ENCODE data around the gene SETD1A. TPM values are rescaled to one million over a fixed set of nuclear protein-coding genes. Genes with fewer than 3 reads are reported as not detected.

Gene SETD1A
- total RNA-seq, 1 donor from 2014 or later = 7.4 TPM

GRCh38 chr16:30991052-30991451 is 33.5 kb downstream of the SETD1A start:
- Histone ChIP-seq H3K4me3 (no peak overlapping the region), H3K27me3 (ENCODE audit: low read depth) (no peaks in the 10 kb centered on the region), H3K9me3 (replicated peaks) (no peaks in the 10 kb centered on the region), H3K36me3 (no peaks in the 10 kb centered on the region), H3K27ac (replicated peaks) (no peak overlapping the region), H3K4me1 (peaks cover 7% of the 10 kb centered on the region)
- intact Hi-C loops (cut with micrococcal nuclease) = no loop called here
- TF ChIP-seq CTCF (IDR thresholded peaks at IDR 0.05; ENCODE audit: borderline replicate concordance) = no peak
- no peak for DNase-seq

GRCh38 chr16:30992276-30992780 is 34.8 kb downstream of the SETD1A start:
- Histone ChIP-seq H3K4me1 (peaks cover 18% of the 10 kb centered on the region), H3K4me3 (no peak overlapping the region), H3K9me3 (replicated peaks) (no peaks in the 10 kb centered on the region), H3K27me3 (ENCODE audit: low read depth) (no peaks in the 10 kb centered on the region), H3K36me3 (no peaks in the 10 kb centered on the region), H3K27ac (replicated peaks) (no peak overlapping the region)
- no peak for TF ChIP-seq CTCF (IDR thresholded peaks at IDR 0.05; ENCODE audit: borderline replicate concordance)
- intact Hi-C loops (cut with micrococcal nuclease) = no loop called here
- DNase-seq = no peak

- DNase-seq = no peak
- Histone ChIP-seq H3K4me3 (no peak overlapping the region), H3K36me3 (no peaks in the 10 kb centered on the region), H3K4me1 (peaks cover 24% of the 10 kb centered on the region), H3K27me3 (ENCODE audit: low read depth) (no peaks in the 10 kb centered on the region), H3K27ac (replicated peaks) (no peak overlapping the region), H3K9me3 (replicated peaks) (no peaks in the 10 kb centered on the region)
- TF ChIP-seq CTCF (IDR thresholded peaks at IDR 0.05; ENCODE audit: borderline replicate concordance) = no peak
- intact Hi-C loops (cut with micrococcal nuclease) = no loop called here
Measured at GRCh38 chr16:30992931-30993816, 35.6 kb downstream of the SETD1A start.

GRCh38 chr16:30995927-30996323 is 38.4 kb downstream of the SETD1A start:
- intact Hi-C loops (cut with micrococcal nuclease) = no loop called here
- no peak for TF ChIP-seq CTCF (IDR thresholded peaks at IDR 0.05; ENCODE audit: borderline replicate concordance)
- H3K4me1 ChIP-seq = peaks cover 21% of the 10 kb centered on the region
- no peaks in the 10 kb centered on the region for H3K27me3 ChIP-seq (ENCODE audit: low read depth)
- no peaks in the 10 kb centered on the region for H3K36me3 ChIP-seq
- peak overlapping the region; percentile 67 for H3K27ac ChIP-seq (replicated peaks)
- no peaks in the 10 kb centered on the region for H3K9me3 ChIP-seq (replicated peaks)
- H3K4me3 ChIP-seq = no peak overlapping the region
- DNase-seq = no peak

- Histone ChIP-seq H3K27me3 (ENCODE audit: low read depth) (no peaks in the 10 kb centered on the region), H3K4me3 (peak overlapping the region; percentile 68), H3K36me3 (no peaks in the 10 kb centered on the region), H3K9me3 (replicated peaks) (no peaks in the 10 kb centered on the region), H3K27ac (replicated peaks) (peak overlapping the region; percentile 67), H3K4me1 (peaks cover 21% of the 10 kb centered on the region)
- intact Hi-C loops (cut with micrococcal nuclease) = no loop called here
- no peak for DNase-seq
- no peak for TF ChIP-seq CTCF (IDR thresholded peaks at IDR 0.05; ENCODE audit: borderline replicate concordance)
Measured at GRCh38 chr16:30996324-30996984, 38.9 kb downstream of the SETD1A start.
